MM.1S (cell line): Measurements from ENCODE around the gene PSENEN.

ENCODE experiments used
- DNase-seq: peaks from one replicate; pipeline ENCODE4 v3.0.0-alpha.2; 2015
- H2AFZ ChIP-seq: fragments of 300-600 bp; sonication (generic); 2 replicates; pipeline ENCODE4 v1.6.0; 2016; ENCODE audit warnings: antibody characterized with exemption, low read length
- H3F3A ChIP-seq: fragments of 300-600 bp; sonication (generic); 2 replicates; pipeline ENCODE4 v1.6.1; 2016; ENCODE audit warnings: mild to moderate bottlenecking, antibody characterized with exemption, low read length, moderate library complexity, mixed read lengths; ENCODE audit not compliant: insufficient read depth
- H3K27ac ChIP-seq: fragments of 300-600 bp; sonication (generic); 2 replicates; pipeline ENCODE4 v1.5.1; 2016; ENCODE audit warnings: mild to moderate bottlenecking, low read length
- H3K27me3 ChIP-seq: fragments of 300-600 bp; sonication (generic); replicated peaks from 2 replicates; pipeline ENCODE4 v1.6.0; 2016; ENCODE audit warnings: low read length; ENCODE audit not compliant: insufficient read depth
- H3K36me3 ChIP-seq: fragments of 300-600 bp; sonication (generic); replicated peaks from 2 replicates; pipeline ENCODE4 v1.6.1; 2016; ENCODE audit warnings: mild to moderate bottlenecking, low read length, mixed read lengths; ENCODE audit not compliant: insufficient read depth
- H3K4me1 ChIP-seq: fragments of 300-600 bp; sonication (generic); 2 replicates; pipeline ENCODE4 v1.6.1; 2016; ENCODE audit warnings: low read length, mixed read lengths
- H3K4me2 ChIP-seq: fragments of 300-600 bp; sonication (generic); 2 replicates; pipeline ENCODE4 v1.6.0; 2016; ENCODE audit warnings: low read depth, low read length
- H3K4me3 ChIP-seq: fragments of 300-600 bp; sonication (generic); 2 replicates; pipeline ENCODE4 v1.5.1; 2016; ENCODE audit warnings: low read length, mixed read lengths
- H3K79me2 ChIP-seq: fragments of 300-600 bp; sonication (generic); 2 replicates; pipeline ENCODE4 v1.6.1; 2016; ENCODE audit warnings: mixed run types, low read length, mixed read lengths
- H3K9ac ChIP-seq: fragments of 300-600 bp; sonication (generic); 2 replicates; pipeline ENCODE4 v1.6.1; 2016; ENCODE audit warnings: low read length, mixed read lengths
- H3K9me2 ChIP-seq: fragments of 300-600 bp; sonication (generic); replicated peaks from 2 replicates; pipeline ENCODE4 v1.6.1; 2016; ENCODE audit warnings: mild to moderate bottlenecking, low read length, mixed read lengths; ENCODE audit not compliant: insufficient read depth
- H3K9me3 ChIP-seq: fragments of 300-600 bp; sonication (generic); replicated peaks from 2 replicates; pipeline ENCODE4 v1.6.1; 2016; ENCODE audit warnings: mild to moderate bottlenecking, low read length, mixed read lengths; ENCODE audit not compliant: insufficient read depth
- H4K20me1 ChIP-seq: fragments of 300-600 bp; sonication (generic); 2 replicates; pipeline ENCODE4 v1.6.1; 2016; ENCODE audit warnings: mild to moderate bottlenecking, low read length, moderate library complexity, mixed read lengths; ENCODE audit not compliant: insufficient read depth
- EZH2 ChIP-seq: fragments of 300-600 bp; sonication (generic); optimal IDR thresholded peaks from 2 replicates; pipeline ENCODE3; 2017; ENCODE audit warnings: low read depth, mild to moderate bottlenecking, antibody characterized with exemption, low read length, mixed read lengths
- EZH2phosphoT487 ChIP-seq: fragments of 300-600 bp; sonication (generic); IDR thresholded peaks from 2 replicates; pipeline ENCODE4 v1.6.1; 2018; ENCODE audit warnings: antibody characterized with exemption, low read length
- TF ChIP-seq, protein P1 (sequence below): fragments of 300-600 bp; sonication (generic); IDR thresholded peaks from 2 replicates; pipeline ENCODE4 v1.5.1; 2016; ENCODE audit warnings: antibody characterized with exemption, low read length, mixed read lengths

PSENEN gene

DNA sequence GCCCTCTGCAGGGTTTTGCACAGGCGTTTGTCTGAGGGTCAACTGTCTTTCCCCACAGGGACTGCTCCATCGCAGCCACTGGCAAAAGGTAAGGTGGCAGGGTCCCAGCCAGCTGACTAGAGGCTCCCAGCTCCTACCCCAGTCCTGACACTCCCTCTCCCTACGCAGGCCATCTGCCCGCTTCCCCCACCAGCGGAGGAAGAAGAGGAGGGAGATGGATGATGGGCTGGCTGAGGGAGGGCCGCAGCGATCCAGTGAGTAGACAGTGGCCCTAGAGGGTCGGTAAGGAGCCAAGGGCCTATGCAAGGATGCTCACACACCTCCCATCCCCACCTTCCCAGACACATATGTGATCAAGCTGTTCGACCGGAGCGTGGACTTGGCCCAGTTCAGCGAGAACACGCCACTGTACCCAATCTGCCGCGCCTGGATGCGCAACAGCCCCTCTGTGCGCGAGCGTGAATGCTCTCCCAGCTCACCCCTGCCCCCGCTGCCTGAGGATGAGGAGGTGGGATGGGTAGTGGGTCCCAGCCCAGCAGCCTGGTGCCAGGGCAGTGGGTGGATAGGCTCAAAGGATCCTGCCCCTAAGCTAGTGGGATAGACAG, 7.4 kb downstream of the PSENEN start:
- Histone ChIP-seq H3K9me3 (no peaks in the 10 kb centered on the region), H3F3A (peaks cover 4% of the 10 kb centered on the region; the same call in 1 of the 2 replicates), H3K79me2 (peaks cover 11% of the 10 kb centered on the region), H3K9ac (no peak overlapping the region), H3K9me2 (no peaks in the 10 kb centered on the region), H3K36me3 (no peaks in the 10 kb centered on the region), H2AFZ (no peak overlapping the region), H3K27ac (no peak overlapping the region), H3K4me3 (no peak overlapping the region), H3K4me1 (peaks cover 8% of the 10 kb centered on the region; the same call in 1 of the 2 replicates), H3K27me3 (no peaks in the 10 kb centered on the region), H3K4me2 (no peak overlapping the region), H4K20me1 (no peaks in the 10 kb centered on the region)
- DNase-seq = no peak
- no peak for TF ChIP-seq EZH2
- TF ChIP-seq, protein P1, sequence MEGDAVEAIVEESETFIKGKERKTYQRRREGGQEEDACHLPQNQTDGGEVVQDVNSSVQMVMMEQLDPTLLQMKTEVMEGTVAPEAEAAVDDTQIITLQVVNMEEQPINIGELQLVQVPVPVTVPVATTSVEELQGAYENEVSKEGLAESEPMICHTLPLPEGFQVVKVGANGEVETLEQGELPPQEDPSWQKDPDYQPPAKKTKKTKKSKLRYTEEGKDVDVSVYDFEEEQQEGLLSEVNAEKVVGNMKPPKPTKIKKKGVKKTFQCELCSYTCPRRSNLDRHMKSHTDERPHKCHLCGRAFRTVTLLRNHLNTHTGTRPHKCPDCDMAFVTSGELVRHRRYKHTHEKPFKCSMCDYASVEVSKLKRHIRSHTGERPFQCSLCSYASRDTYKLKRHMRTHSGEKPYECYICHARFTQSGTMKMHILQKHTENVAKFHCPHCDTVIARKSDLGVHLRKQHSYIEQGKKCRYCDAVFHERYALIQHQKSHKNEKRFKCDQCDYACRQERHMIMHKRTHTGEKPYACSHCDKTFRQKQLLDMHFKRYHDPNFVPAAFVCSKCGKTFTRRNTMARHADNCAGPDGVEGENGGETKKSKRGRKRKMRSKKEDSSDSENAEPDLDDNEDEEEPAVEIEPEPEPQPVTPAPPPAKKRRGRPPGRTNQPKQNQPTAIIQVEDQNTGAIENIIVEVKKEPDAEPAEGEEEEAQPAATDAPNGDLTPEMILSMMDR = no peak
- TF ChIP-seq EZH2phosphoT487 = no peak

DNA sequence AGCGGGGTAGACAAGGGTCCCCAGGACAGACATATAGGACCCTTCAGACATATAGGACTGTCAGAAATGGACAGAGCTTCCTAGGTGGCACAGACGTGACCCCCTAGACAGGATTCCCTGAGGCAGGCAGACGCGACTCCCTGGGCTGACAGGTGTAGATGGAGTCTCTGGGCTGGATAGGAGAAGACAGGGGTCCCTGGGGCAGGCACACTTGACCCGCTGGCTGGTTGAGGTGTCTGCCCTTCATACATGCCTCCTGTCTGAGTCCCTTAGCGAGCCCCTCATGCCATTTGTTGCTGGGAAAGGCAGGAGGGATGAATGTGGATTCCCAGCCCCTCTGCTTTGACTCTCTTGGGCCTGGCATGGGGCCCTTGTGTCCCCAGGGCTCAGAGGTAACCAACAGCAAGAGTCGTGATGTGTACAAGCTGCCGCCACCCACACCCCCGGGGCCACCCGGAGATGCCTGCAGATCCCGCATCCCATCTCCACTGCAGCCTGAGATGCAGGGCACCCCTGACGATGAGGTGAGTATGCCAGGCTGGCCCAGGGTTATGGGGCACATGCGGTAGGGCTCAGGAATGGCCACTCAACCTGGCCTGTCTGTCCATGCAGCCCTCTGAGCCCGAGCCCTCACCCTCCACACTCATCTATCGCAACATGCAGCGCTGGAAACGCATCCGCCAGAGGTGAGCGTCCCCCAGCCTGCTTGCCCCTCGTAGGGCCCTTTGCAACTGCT, 8.4 kb downstream of the PSENEN start:
- H3K4me2 ChIP-seq = no peak overlapping the region
- H3K4me1 ChIP-seq = peaks cover 8% of the 10 kb centered on the region; the same call in 1 of the 2 replicates
- no peaks in the 10 kb centered on the region for H4K20me1 ChIP-seq
- H3K9ac ChIP-seq = no peak overlapping the region
- no peaks in the 10 kb centered on the region for H3K9me3 ChIP-seq
- no peak overlapping the region for H3K27ac ChIP-seq
- H3K79me2 ChIP-seq = peaks cover 12% of the 10 kb centered on the region
- H3K9me2 ChIP-seq = no peaks in the 10 kb centered on the region
- H2AFZ ChIP-seq = no peak overlapping the region
- no peak for DNase-seq
- no peak overlapping the region for H3K4me3 ChIP-seq
- TF ChIP-seq, protein P1 = no peak
- TF ChIP-seq EZH2 (no peak), EZH2phosphoT487 (no peak)
- H3K27me3 ChIP-seq = no peaks in the 10 kb centered on the region
- H3F3A ChIP-seq = peaks cover 4% of the 10 kb centered on the region; the same call in 1 of the 2 replicates
- no peaks in the 10 kb centered on the region for H3K36me3 ChIP-seq

DNA sequence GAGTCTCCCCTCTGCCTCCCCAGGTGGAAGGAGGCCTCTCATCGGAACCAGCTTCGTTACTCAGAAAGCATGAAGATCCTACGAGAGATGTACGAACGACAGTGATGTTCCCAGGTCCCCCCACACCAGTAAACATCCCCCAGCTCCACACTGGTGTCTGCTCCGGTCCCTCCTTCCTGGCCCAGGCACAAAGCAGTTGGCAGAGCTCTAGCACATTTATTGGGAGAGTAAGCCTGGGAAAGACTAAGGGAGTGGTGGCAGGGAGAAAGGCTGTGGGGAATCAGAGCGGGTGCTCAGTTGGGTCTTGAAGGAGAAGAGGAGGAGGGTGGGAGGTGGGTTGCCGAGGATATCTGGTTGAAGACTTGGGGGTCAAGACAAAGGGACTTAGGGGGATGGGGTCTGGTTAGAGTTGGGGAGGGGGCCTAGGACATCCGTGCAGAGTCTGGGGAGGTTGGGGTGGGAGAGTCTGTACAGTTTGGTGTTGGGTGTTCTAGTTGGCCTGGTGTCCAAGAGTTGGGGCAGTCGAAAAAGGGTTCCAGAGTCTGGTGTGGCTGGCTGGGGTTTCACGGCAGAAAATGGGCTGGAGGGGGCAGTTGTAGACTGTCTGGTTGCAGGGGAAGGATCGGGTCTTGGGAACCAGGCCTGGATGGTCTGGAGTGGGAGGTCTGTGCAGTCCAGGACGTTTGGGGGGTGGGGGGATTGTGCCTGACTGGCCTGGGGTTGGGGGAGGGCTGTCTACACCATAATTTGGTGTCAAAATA, 9.1 kb downstream of the PSENEN start:
- Histone ChIP-seq H3K27me3 (no peaks in the 10 kb centered on the region), H4K20me1 (no peaks in the 10 kb centered on the region), H3K9ac (no peak overlapping the region), H3K4me1 (peaks cover 12% of the 10 kb centered on the region; the same call in 1 of the 2 replicates), H2AFZ (no peak overlapping the region), H3K4me3 (no peak overlapping the region), H3K27ac (no peak overlapping the region), H3K9me3 (no peaks in the 10 kb centered on the region), H3K4me2 (no peak overlapping the region), H3F3A (peaks cover 4% of the 10 kb centered on the region; the same call in 1 of the 2 replicates), H3K9me2 (no peaks in the 10 kb centered on the region), H3K79me2 (peaks cover 15% of the 10 kb centered on the region), H3K36me3 (no peaks in the 10 kb centered on the region)
- DNase-seq = no peak
- TF ChIP-seq, protein P1 = no peak
- no peak for TF ChIP-seq EZH2phosphoT487
- TF ChIP-seq EZH2 = no peak
